GM12878 (cell line): Measurements from ENCODE around the gene APOBEC3C. TPM values are rescaled to one million over a fixed set of nuclear protein-coding genes. Genes with fewer than 3 reads are reported as not detected.

Experiments
- ATAC-seq: fragments of 200-7000 bp; cut with Tn5 transposase; 3 replicates; pipeline ENCODE4 v1.9.1; 2020; ENCODE audit warnings: mild to moderate bottlenecking, moderate library complexity
- BruUV-seq: library from RNA; stranded (reverse); fragments of 400-500 nt; replicated peaks from 2 replicates; lab custom pipeline; 2021; lab: Mats Ljungman, UMichigan
- CTCF ChIA-PET: fragments of 300-600 bp; sonication (Branson Sonifier 250); formaldehyde crosslinking; extraction: SDS; loops from one replicate; lab custom pipeline; 2021; ENCODE audit warnings: inconsistent platforms; lab: Yijun Ruan, JAX
- POLR2A ChIA-PET: fragments of 350-600 bp; formaldehyde crosslinking; extraction: SDS; loops from one replicate; lab custom pipeline; 2021; ENCODE audit warnings: inconsistent platforms; lab: Charles Lee
- RAD21 ChIA-PET: fragments of 300-600 bp; sonication (Branson Sonifier 250); formaldehyde crosslinking; loops from one replicate; lab custom pipeline; 2023; ENCODE audit warnings: antibody characterized with exemption; ENCODE audit not compliant: unreplicated experiment; lab: Charles Lee
- SMC1A ChIA-PET: fragments of 300-600 bp; sonication (Branson Sonifier 250); formaldehyde crosslinking; loops from one replicate; lab custom pipeline; 2023; ENCODE audit not compliant: unreplicated experiment, uncharacterized antibody; lab: Charles Lee
- DNase-seq: peaks from one replicate; pipeline ENCODE4 v3.0.0-alpha.2; 2011; ENCODE audit warnings: low read depth, low spot score
- FAIRE-seq: peaks from 3 replicates; lab custom pipeline; 2011; peaks lifted over from hg19 to GRCh38; lab: Jason Lieb, UNC
- H2AFZ ChIP-seq: 2 replicates; pipeline ENCODE4 v1.6.0; 2011; ENCODE audit warnings: low read depth, low read length, control low read depth; ENCODE audit not compliant: control insufficient read depth
- H3K27ac ChIP-seq: 2 replicates; pipeline ENCODE4 v1.5.1; 2011; ENCODE audit warnings: control low read depth; ENCODE audit not compliant: control insufficient read depth, insufficient read depth
- H3K27me3 ChIP-seq, 2 experiments: replicated peaks in 1 of 2; 2 replicates each; pipeline versions ENCODE4 v1.6.0 to v1.6.1; 2011; ENCODE audit warnings: low read length in 1 of 2; ENCODE audit not compliant: control insufficient read depth in 2 of 2, insufficient read depth in 2 of 2
- H3K36me3 ChIP-seq, 2 experiments: 2 replicates each; pipeline ENCODE4 v1.5.1; 2011; ENCODE audit warnings: low read length in 1 of 2; ENCODE audit not compliant: control insufficient read depth in 2 of 2, insufficient read depth in 2 of 2
- H3K4me1 ChIP-seq: 2 replicates; pipeline ENCODE4 v1.6.1; 2011; ENCODE audit warnings: mild to moderate bottlenecking, low read length, moderate library complexity, mixed read lengths; ENCODE audit not compliant: control insufficient read depth, insufficient read depth
- H3K4me2 ChIP-seq: 2 replicates; pipeline ENCODE4 v1.6.0; 2011; ENCODE audit warnings: control low read depth; ENCODE audit not compliant: control insufficient read depth, insufficient read depth
- H3K4me3 ChIP-seq: fragments of 200-600 bp; sonication (generic); 2 replicates; pipeline ENCODE4 v1.5.1; 2016
- H3K79me2 ChIP-seq: 2 replicates; pipeline ENCODE4 v1.6.0; 2011; ENCODE audit warnings: low read length; ENCODE audit not compliant: control insufficient read depth, insufficient read depth
- H3K9ac ChIP-seq: 2 replicates; pipeline ENCODE4 v1.8.0; 2011; ENCODE audit warnings: low read length, control low read depth, mixed read lengths; ENCODE audit not compliant: control insufficient read depth, insufficient read depth
- H3K9me3 ChIP-seq: replicated peaks from 3 replicates; pipeline ENCODE4 v1.5.1; 2011; ENCODE audit warnings: mild to moderate bottlenecking, low read length; ENCODE audit not compliant: control insufficient read depth, insufficient read depth
- H4K20me1 ChIP-seq: 2 replicates; pipeline ENCODE4 v1.6.0; 2011; ENCODE audit not compliant: control insufficient read depth, insufficient read depth
- BACH1 ChIP-seq: fragments of 450-650 bp; IDR thresholded peaks from 2 replicates; pipeline ENCODE4 v1.6.1; 2017; ENCODE audit warnings: mild to moderate bottlenecking, borderline replicate concordance
- BRCA1 ChIP-seq: IDR thresholded peaks from 2 replicates; pipeline ENCODE4 v1.6.1; 2011; ENCODE audit warnings: low read depth, low read length, improper control_type of control experiment
- CBX3 ChIP-seq: fragments of 200-600 bp; sonication (generic); IDR thresholded peaks from 2 replicates; pipeline ENCODE4 v1.6.1; 2016; ENCODE audit warnings: low read depth, borderline replicate concordance
- CREM ChIP-seq: IDR thresholded peaks from 2 replicates; pipeline ENCODE4 v1.6.1; 2014; ENCODE audit warnings: antibody characterized with exemption, low read depth
- CTCF ChIP-seq, 3 experiments: IDR thresholded peaks in 2 of 3; conservative IDR thresholded peaks in 1 of 3; 2 replicates each; pipeline ENCODE4 v1.5.1; 2011; ENCODE audit warnings: low read depth in 3 of 3, low read length in 3 of 3, mild to moderate bottlenecking in 3 of 3, control low read depth in 2 of 3, moderate library complexity in 2 of 3, inconsistent platforms in 1 of 3, mixed read lengths in 1 of 3; ENCODE audit not compliant: control insufficient read depth in 2 of 3, insufficient read depth in 1 of 3; ENCODE audit errors: extremely low read depth in 1 of 3
- E2F4 ChIP-seq: IDR thresholded peaks from 2 replicates; pipeline ENCODE4 v1.6.1; 2012; ENCODE audit warnings: low read depth, low read length, improper control_type of control experiment
- E4F1 ChIP-seq: fragments of 450-650 bp; IDR thresholded peaks from 2 replicates; pipeline ENCODE4 v1.6.1; 2018; ENCODE audit warnings: borderline replicate concordance, mild to moderate bottlenecking; ENCODE audit not compliant: partially characterized antibody
- EGR1 ChIP-seq, 2 experiments: IDR thresholded peaks; 1 replicate in 1 of 2; 2 replicates in 1 of 2; pipeline ENCODE4 v1.6.1; 2011 to 2012; ENCODE audit warnings: low read depth in 2 of 2, low read length in 2 of 2, borderline replicate concordance in 1 of 2, mild to moderate bottlenecking in 1 of 2, moderate library complexity in 1 of 2
- GABPA ChIP-seq: IDR thresholded peaks from 2 replicates; pipeline ENCODE4 v1.6.1; 2014; ENCODE audit warnings: antibody characterized with exemption, low read depth, mild to moderate bottlenecking, inconsistent platforms
- GATAD2B ChIP-seq: fragments of 450-650 bp; conservative IDR thresholded peaks from 2 replicates; pipeline ENCODE4 v1.6.1; 2017; ENCODE audit warnings: low read depth, mild to moderate bottlenecking, moderate library complexity
- HDAC6 ChIP-seq: fragments of 200-600 bp; sonication (generic); IDR thresholded peaks from one replicate; pipeline ENCODE4 v1.8.0; 2017; ENCODE audit warnings: antibody characterized with exemption; ENCODE audit not compliant: unreplicated experiment
- IRF3 ChIP-seq: fragments of 450-650 bp; IDR thresholded peaks from 2 replicates; pipeline ENCODE4 v1.6.1; 2014; ENCODE audit warnings: mild to moderate bottlenecking
- KLF5 ChIP-seq: fragments of 450-650 bp; IDR thresholded peaks from 2 replicates; pipeline ENCODE4 v1.6.1; 2014; ENCODE audit warnings: mild to moderate bottlenecking; ENCODE audit not compliant: partially characterized antibody
- NFYA ChIP-seq: IDR thresholded peaks from 2 replicates; pipeline ENCODE4 v1.6.1; 2011; ENCODE audit warnings: low read depth, mild to moderate bottlenecking, low read length, improper control_type of control experiment, borderline replicate concordance
- POU2F2 ChIP-seq: IDR thresholded peaks from 3 replicates; pipeline ENCODE4 v1.6.1; 2011; ENCODE audit warnings: low read depth, mild to moderate bottlenecking, low read length, borderline replicate concordance
- RAD51 ChIP-seq: fragments of 450-650 bp; IDR thresholded peaks from 2 replicates; pipeline ENCODE4 v1.6.1; 2016; ENCODE audit warnings: moderate library complexity, mild to moderate bottlenecking, inconsistent platforms
- RBBP5 ChIP-seq: fragments of 200-600 bp; sonication (generic); conservative IDR thresholded peaks from 2 replicates; pipeline ENCODE4 v1.6.1; 2016
- SUPT20H ChIP-seq: IDR thresholded peaks from 2 replicates; pipeline ENCODE4 v1.6.1; 2011; ENCODE audit warnings: low read depth, mild to moderate bottlenecking, low read length, moderate library complexity, borderline replicate concordance; ENCODE audit not compliant: control insufficient read depth
- TARDBP ChIP-seq: IDR thresholded peaks from 2 replicates; pipeline ENCODE4 v1.6.1; 2016; ENCODE audit warnings: borderline replicate concordance
- WGBS: methylation state at CpG from one replicate; pipeline ENCODE4 v1.1.6; 2016; ENCODE audit warnings: low lambda C conversion rate; ENCODE audit not compliant: insufficient replicate concordance, insufficient coverage; ENCODE audit errors: missing lambda C conversion rate; 5-methylcytosine and 5-hydroxymethylcytosine counted together
- in situ Hi-C: fragments of 300-500 bp; cut with MboI; formaldehyde crosslinking; loops from 9 replicates; pipeline ENCODE4 v1.14.3; 2018; ENCODE audit warnings: mixed read lengths
- intact Hi-C: fragments of 100-400 bp; cut with micrococcal nuclease; formaldehyde crosslinking; loops from one replicate; pipeline ENCODE4 v1.14.2; 2022; ENCODE audit not compliant: unreplicated experiment
- polyA plus RNA-seq, 11 experiments: library from polyadenylated mRNA; depleted of rRNA in 4 of 11; unstranded in 6 of 11; stranded (reverse) in 5 of 11; fragments of >200 nt; fragmentation: Nextera tagmentation in 4 of 11; fragmentation: Illumina TruSeq in 1 of 11; extraction: Ambion mirVana in 4 of 11; extraction: Trizol in 1 of 11; gene quantifications; 1 replicate in 1 of 11; 2 replicates in 10 of 11; pipeline versions ENCODE4 v1.2.1 to v1.2.3, GENCODE V29; 2011 to 2016; ENCODE audit warnings: inconsistent platforms in 2 of 11, missing spikeins in 2 of 11, low read depth in 1 of 11
- total RNA-seq, 4 experiments: library from RNA; depleted of rRNA in 3 of 4; stranded (reverse); fragments of >200 nt in 3 of 4; fragmentation: Illumina TruSeq in 1 of 4; extraction: Trizol in 1 of 4; gene quantifications; 2 replicates each; pipeline versions ENCODE4 v1.2.1 to v1.2.3, GENCODE V29; 2013 to 2021

The APOBEC3C gene
- total and polyA plus RNA-seq, 10 of the 15 experiments (the other 5 are each of a cell fraction or from before 2014, with no cell fraction given), result 22.9 to 290 (median 156) TPM

GRCh38 chr22:38964306-38964705 is 49.8 kb upstream of the APOBEC3C start:
- Histone ChIP-seq H4K20me1 (no peaks in the 10 kb centered on the region), H3K4me3 (no peak overlapping the region), H3K27ac (no peak overlapping the region), H3K9ac (no peak overlapping the region), H3K4me2 (no peak overlapping the region), H3K36me3 (no peaks in the 10 kb centered on the region), H3K27me3 (no peaks in the 10 kb centered on the region), H2AFZ (no peak overlapping the region), H3K4me1 (peaks cover 9% of the 10 kb centered on the region), H3K9me3 (no peaks in the 10 kb centered on the region), H3K79me2 (no peaks in the 10 kb centered on the region)
- SMC1A ChIA-PET, result no interaction called here
- POLR2A ChIA-PET, result no interaction called here
- CTCF ChIA-PET, result interaction anchor here (0.8 to 1.1 kb wide), 2 partner anchors 10 to 39 kb away, joined by 4 to 5 read pairs; no protein-coding TSS in a partner anchor
- ATAC-seq (no peak), FAIRE-seq (no peak), DNase-seq (no peak)
- intact Hi-C loops, result no loop called here
- WGBS, result 59% methylated on average over 7 of the region's 7 CpGs
- TF ChIP-seq CBX3 (no peak), BACH1 (no peak), NFYA (no peak), RBBP5 (no peak), BRCA1 (no peak), SUPT20H (no peak), HDAC6 (no peak), CREM (no peak), GATAD2B (no peak), IRF3 (no peak), E4F1 (no peak), POU2F2 (no peak), EGR1 (IDR thresholded peaks at IDR 0.05; ENCODE audit: borderline replicate concordance in 1 of 2, low read depth in 2 of 2, low read length in 2 of 2) (no peak), RAD51 (no peak), GABPA (no peak), TARDBP (no peak), CTCF (IDR thresholded peaks at IDR 0.05 in 2 of 3, conservative IDR thresholded peaks at IDR 0.05 in 1 of 3; ENCODE audit: control insufficient read depth in 2 of 3, extremely low read depth in 1 of 3, insufficient read depth in 1 of 3, low read depth in 3 of 3, low read length in 3 of 3) (no peak), E2F4 (no peak), KLF5 (no peak)
- RAD21 ChIA-PET, result no interaction called here
- no TSS peak for BruUV-seq
- in situ Hi-C loops, result no loop called here
